ENCODE results near the gene LUC7L3.

LUC7L3 gene

GRCh38 chr17:50731575-50732460, 12.4 kb downstream of the LUC7L3 start:
- Histone ChIP-seq H3K36me3 (peaks cover 3 to 66% (median 50%) of the 10 kb centered on the region in 11 experiments; a peak in 20 of 22 replicates), H3K4me1 (peaks cover 26 to 73% (median 46%) of the 10 kb centered on the region in 10 experiments), H3K4me3 (no peak overlapping the region), H4K20me1 (peaks cover 99 to 100% (median 100%) of the 10 kb centered on the region in 11 experiments), H3K4me2 (peak overlapping the region in 3 of 11 experiments; percentile 7 to 33 (median 15); a peak in 3 of 22 replicates), H3K27me3 (no peaks in the 10 kb centered on the region), H3K27ac (no peak overlapping the region; a peak in 1 of 22 replicates), H3K9me3 (replicated peaks in 1 of 11) (no peaks in the 10 kb centered on the region), H3K9ac (no peak overlapping the region)
- no peak for TF ChIP-seq Cebpa-rat (IDR thresholded peaks at IDR 0.05)

GRCh38 chr17:50735287-50735686, 15.9 kb downstream of the LUC7L3 start:
- H3K27me3 ChIP-seq, result no peaks in the 10 kb centered on the region
- peaks cover 36 to 77% (median 70%) of the 10 kb centered on the region in 11 experiments for H3K36me3 ChIP-seq
- no peaks in the 10 kb centered on the region for H3K9me3 ChIP-seq (replicated peaks in 1 of 11)
- no peak for TF ChIP-seq Cebpa-rat (IDR thresholded peaks at IDR 0.05)
- H3K4me3 ChIP-seq, result no peak overlapping the region
- H4K20me1 ChIP-seq, result peaks cover 99 to 100% (median 100%) of the 10 kb centered on the region in 11 experiments
- no peak overlapping the region for H3K27ac ChIP-seq
- peak overlapping the region in 10 of 11 experiments; percentile 3 to 50 (median 39); a peak in 16 of 22 replicates for H3K4me2 ChIP-seq
- peaks cover 20 to 62% (median 32%) of the 10 kb centered on the region in 10 experiments; a peak in 19 of 20 replicates for H3K4me1 ChIP-seq
- no peak overlapping the region for H3K9ac ChIP-seq

GRCh38 chr17:50737118-50737698, 17.8 kb downstream of the LUC7L3 start:
- Histone ChIP-seq H3K4me1 (peaks cover 20 to 45% (median 27%) of the 10 kb centered on the region in 10 experiments; a peak in 19 of 20 replicates), H3K9ac (0 out of 22 replicates have a peak overlapping the region, but pooled peaks of 1 of the 11 experiments have one; percentile 12), H3K27ac (no peak overlapping the region), H3K4me2 (no peak overlapping the region), H3K36me3 (peaks cover 55 to 90% (median 81%) of the 10 kb centered on the region in 11 experiments), H3K9me3 (replicated peaks in 1 of 11) (no peaks in the 10 kb centered on the region), H3K27me3 (no peaks in the 10 kb centered on the region), H3K4me3 (no peak overlapping the region), H4K20me1 (peaks cover 97 to 100% (median 100%) of the 10 kb centered on the region in 11 experiments)
- TF ChIP-seq Cebpa-rat (IDR thresholded peaks at IDR 0.05), result no peak

- peaks cover 74 to 100% (median 91%) of the 10 kb centered on the region in 11 experiments for H3K36me3 ChIP-seq
- H3K27ac ChIP-seq, result no peak overlapping the region
- no peaks in the 10 kb centered on the region for H3K9me3 ChIP-seq (replicated peaks in 1 of 11)
- H3K4me3 ChIP-seq, result no peak overlapping the region
- TF ChIP-seq Cebpa-rat (IDR thresholded peaks at IDR 0.05), result no peak
- no peaks in the 10 kb centered on the region for H3K27me3 ChIP-seq
- peaks cover 14 to 35% (median 22%) of the 10 kb centered on the region in 10 experiments; a peak in 19 of 20 replicates for H3K4me1 ChIP-seq
- no peak overlapping the region for H3K4me2 ChIP-seq
- peaks cover 88 to 100% (median 98%) of the 10 kb centered on the region in 11 experiments for H4K20me1 ChIP-seq
- H3K9ac ChIP-seq, result peak overlapping the region in 1 of 11 experiments; percentile 48; a peak in 1 of 22 replicates
Measured at GRCh38 chr17:50739098-50739497, 19.7 kb downstream of the LUC7L3 start.

- Histone ChIP-seq H3K9ac (no peak overlapping the region), H3K27ac (no peak overlapping the region)
Measured at GRCh38 chr17:50745631-50746030, 26.2 kb downstream of the LUC7L3 start.

GRCh38 chr17:50749245-50749644, 29.8 kb downstream of the LUC7L3 start:
- H3K36me3 ChIP-seq, result peaks cover 97 to 100% (median 100%) of the 10 kb centered on the region in 11 experiments
- no peaks in the 10 kb centered on the region for H3K9me3 ChIP-seq (replicated peaks in 1 of 11)
- H4K20me1 ChIP-seq, result peaks cover 43 to 96% (median 72%) of the 10 kb centered on the region in 11 experiments; a peak in 21 of 22 replicates
- H3K27me3 ChIP-seq, result no peaks in the 10 kb centered on the region
- no peak for TF ChIP-seq Cebpa-rat (IDR thresholded peaks at IDR 0.05)
- H3K27ac ChIP-seq, result no peak overlapping the region
- no peak overlapping the region for H3K4me3 ChIP-seq
- no peak overlapping the region for H3K4me2 ChIP-seq
- no peak overlapping the region for H3K9ac ChIP-seq
- H3K4me1 ChIP-seq, result peaks cover 0 to 9% (median 0%) of the 10 kb centered on the region in 10 experiments; a peak in 2 of 20 replicates

More at GRCh38 chr17:50745631-50746030, 26.2 kb downstream of the LUC7L3 start:
- H4K20me1 ChIP-seq, result peaks cover 58 to 100% (median 92%) of the 10 kb centered on the region in 11 experiments; a peak in 21 of 22 replicates
- H3K27me3 ChIP-seq, result no peaks in the 10 kb centered on the region
- H3K4me3 ChIP-seq, result no peak overlapping the region
- H3K9me3 ChIP-seq (replicated peaks in 1 of 11), result no peaks in the 10 kb centered on the region
- H3K4me2 ChIP-seq, result no peak overlapping the region
- H3K4me1 ChIP-seq, result no peaks in the 10 kb centered on the region
- H3K36me3 ChIP-seq, result peaks cover 100% of the 10 kb centered on the region in 11 experiments
- TF ChIP-seq Cebpa-rat (IDR thresholded peaks at IDR 0.05), result no peak

GRCh38 chr17:50754521-50754920, 35.1 kb downstream of the LUC7L3 start:
- Histone ChIP-seq H3K4me3 (no peak overlapping the region), H3K9me3 (replicated peaks in 1 of 11) (no peaks in the 10 kb centered on the region), H3K27ac (no peak overlapping the region), H4K20me1 (peaks cover 9 to 58% (median 26%) of the 10 kb centered on the region in 11 experiments; a peak in 15 of 22 replicates), H3K9ac (no peak overlapping the region), H3K27me3 (no peaks in the 10 kb centered on the region), H3K36me3 (peaks cover 65 to 75% (median 71%) of the 10 kb centered on the region in 11 experiments), H3K4me2 (no peak overlapping the region), H3K4me1 (peaks cover 0 to 9% (median 0%) of the 10 kb centered on the region in 10 experiments; a peak in 2 of 20 replicates)
- no peak for TF ChIP-seq Cebpa-rat (IDR thresholded peaks at IDR 0.05)

GRCh38 chr17:50758524-50758923, 39.1 kb downstream of the LUC7L3 start:
- Histone ChIP-seq H3K9ac (no peak overlapping the region), H3K36me3 (peaks cover 26 to 36% (median 31%) of the 10 kb centered on the region in 11 experiments), H3K9me3 (replicated peaks in 1 of 11) (no peaks in the 10 kb centered on the region), H3K4me3 (no peak overlapping the region), H4K20me1 (peaks cover 0 to 22% (median 5%) of the 10 kb centered on the region in 11 experiments; a peak in 8 of 22 replicates), H3K27ac (no peak overlapping the region), H3K4me2 (no peak overlapping the region), H3K4me1 (peaks cover 5 to 19% (median 10%) of the 10 kb centered on the region in 10 experiments; a peak in 19 of 20 replicates), H3K27me3 (no peaks in the 10 kb centered on the region)
- no peak for TF ChIP-seq Cebpa-rat (IDR thresholded peaks at IDR 0.05)

Data from BLaER1 treated with 17β-estradiol and CSF1 and Interleukin-3, amounts not matched to agents 10 nM and 100 nM (cell line).